22Rv1 (cell line): Measurements from ENCODE around the gene BZW1.

Experiments used
- CTCF ChIP-seq: fragments of 450-650 bp; IDR thresholded peaks from 2 replicates; pipeline ENCODE4 v1.5.1; 2017; ENCODE audit warnings: mild to moderate bottlenecking
- ZFX ChIP-seq: fragments of 450-650 bp; IDR thresholded peaks from 2 replicates; pipeline ENCODE4 v1.6.1; 2017; ENCODE audit warnings: antibody characterized with exemption, borderline replicate concordance

- no peak for TF ChIP-seq CTCF
- TF ChIP-seq ZFX = no peak
These were observed 16.4 kb downstream of the BZW1 start for GRCh38 chr2:200828104-200828503.
